ENCODE results near the gene ARHGAP6.
"Not testable (repeated sequence)": the region's sequence is repeated elsewhere in the genome, so short reads cannot be mapped to it uniquely, and the experiment has no call there.

ARHGAP6 gene

DNA sequence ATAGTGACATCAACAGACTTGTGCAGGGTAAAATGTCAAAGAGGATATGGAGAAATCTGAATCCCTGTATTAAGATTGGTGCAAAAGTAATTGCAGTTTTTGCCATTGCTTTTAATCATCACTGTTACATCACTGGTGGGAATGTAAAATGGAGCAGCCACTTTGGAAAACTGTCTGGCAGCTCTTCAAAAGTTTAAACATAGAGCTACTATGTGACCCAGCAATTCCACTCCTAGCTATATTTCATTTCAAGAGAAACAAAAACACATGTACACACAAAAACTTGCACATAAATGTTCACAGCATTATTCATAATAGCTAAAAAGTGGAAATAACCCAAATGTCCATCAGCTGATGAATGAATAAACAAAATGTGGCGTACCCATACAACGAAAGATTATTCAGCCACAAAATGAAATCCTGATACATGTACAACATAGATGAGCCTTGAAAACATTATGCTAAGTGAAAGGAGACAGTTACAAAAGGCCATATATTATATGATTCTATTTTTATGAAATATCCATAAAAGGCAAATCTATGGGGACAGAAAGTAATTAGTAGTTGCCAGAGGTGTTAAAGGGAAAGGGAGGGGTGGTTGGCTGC is 266.1 kb downstream of the ARHGAP6 start:
- DNase-seq (ENCODE audit: low read depth in 3 of 3), result no peak

DNA sequence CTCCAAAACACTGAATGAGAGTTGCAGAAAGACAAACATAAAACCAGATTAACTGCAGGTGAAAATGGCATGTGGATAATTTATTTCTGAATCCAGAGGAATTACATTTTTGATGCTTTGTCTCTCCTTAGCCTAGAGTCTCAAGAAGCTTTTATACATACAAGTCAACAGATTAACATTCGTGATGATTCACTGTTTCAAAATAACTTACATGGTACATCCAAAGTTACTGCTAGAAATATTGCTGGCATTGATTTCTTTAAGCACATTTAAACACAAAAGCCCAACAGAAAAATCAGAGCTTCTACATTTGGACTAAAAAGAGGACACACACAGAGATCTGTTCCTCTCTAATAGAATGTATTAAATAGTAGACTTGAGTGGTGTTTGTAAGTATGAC is 266.9 kb downstream of the ARHGAP6 start:
- DNase-seq (ENCODE audit: low read depth in 3 of 3), result no peak

DNA sequence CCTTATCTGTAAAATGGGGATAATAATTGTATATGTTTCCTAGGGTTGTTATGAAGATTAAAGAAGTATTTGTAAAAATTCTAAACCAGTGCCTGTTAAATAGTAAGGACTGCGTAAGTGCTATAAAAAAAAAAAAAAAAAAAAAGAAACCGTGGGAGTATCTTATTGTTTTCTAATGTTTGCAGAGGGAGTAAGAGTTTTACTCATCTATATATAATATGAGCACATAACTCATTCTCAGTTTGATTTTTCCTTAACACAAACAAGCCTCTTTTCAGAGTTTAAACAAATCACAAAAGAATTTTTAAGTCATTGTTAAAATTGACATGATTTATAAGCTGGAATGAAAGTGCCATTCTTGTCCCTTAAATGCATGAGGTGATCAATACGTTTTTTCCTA is 267.6 kb downstream of the ARHGAP6 start:
- no peak for DNase-seq (ENCODE audit: low read depth in 3 of 3)

DNA sequence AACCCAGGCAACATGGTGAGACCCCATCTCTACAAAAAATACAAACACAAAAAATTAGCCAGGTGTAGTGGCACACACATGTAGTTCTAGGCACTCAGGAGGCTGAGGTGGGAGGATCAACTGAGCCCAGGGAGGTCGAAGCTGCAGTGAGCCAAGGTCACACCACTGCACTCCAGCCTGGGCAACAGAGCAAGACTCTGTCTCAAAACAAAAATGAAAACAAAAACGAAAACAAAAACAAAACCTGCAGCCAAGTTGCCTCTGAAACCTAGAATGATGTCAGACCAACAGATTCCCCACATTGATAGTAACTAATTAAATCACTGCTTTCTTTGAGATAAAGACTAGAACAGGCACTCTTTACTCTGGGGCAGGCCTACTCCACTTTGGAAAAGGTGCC is 268.0 kb downstream of the ARHGAP6 start:
- no peak for DNase-seq (ENCODE audit: low read depth in 3 of 3)

DNA sequence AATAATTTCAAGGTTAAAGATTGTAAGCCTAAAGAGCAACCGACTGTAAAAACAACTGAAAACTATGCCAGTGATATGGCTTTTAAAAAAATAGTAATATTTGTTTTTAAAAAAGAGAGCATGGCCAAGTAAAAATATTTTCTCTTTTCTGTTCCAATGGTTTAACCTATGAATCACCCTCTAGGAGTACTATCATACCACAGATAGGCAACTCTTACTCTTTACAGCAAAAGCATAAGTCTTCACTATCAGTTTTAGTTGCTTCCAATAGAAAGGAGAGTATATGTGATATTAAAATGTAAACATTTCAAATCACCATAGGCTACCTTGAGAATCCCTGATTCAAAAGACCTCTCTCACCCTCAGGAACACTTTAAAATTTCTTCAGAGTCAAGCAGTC is 269.9 kb downstream of the ARHGAP6 start:
- DNase-seq (ENCODE audit: low read depth in 3 of 3), result no peak

DNA sequence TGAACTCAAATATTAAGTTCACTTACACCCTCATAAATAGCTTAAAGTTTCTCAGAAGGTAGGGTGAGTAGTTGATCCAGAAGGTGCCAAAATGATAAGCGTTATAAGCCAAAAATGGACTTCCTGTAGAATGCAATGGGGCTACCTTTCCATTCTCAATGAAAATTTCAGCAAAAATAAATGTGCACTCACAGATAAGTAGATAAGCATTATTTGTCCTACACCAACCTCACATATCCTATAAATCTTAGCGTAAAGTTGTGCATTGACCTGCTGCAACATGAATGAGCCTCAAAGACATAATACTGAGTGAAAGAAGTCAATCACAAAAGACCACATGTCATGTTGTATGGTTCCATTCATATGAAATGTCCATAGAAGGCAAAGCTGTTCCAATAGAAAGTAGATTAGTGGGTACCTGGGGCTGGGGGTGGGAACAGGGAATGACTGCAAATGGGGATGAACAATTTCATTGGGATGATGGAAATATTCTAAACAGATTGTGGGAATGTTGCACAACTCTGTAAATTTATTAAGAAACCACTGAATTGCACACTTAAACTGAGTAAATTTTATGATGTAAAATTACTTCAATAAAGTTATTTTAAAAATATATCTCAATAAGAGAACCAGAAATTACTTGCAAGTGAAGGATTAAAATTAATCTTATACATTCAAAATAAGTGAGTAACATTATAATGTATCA is 271.6 kb downstream of the ARHGAP6 start:
- no peak for DNase-seq (ENCODE audit: low read depth in 3 of 3)

DNA sequence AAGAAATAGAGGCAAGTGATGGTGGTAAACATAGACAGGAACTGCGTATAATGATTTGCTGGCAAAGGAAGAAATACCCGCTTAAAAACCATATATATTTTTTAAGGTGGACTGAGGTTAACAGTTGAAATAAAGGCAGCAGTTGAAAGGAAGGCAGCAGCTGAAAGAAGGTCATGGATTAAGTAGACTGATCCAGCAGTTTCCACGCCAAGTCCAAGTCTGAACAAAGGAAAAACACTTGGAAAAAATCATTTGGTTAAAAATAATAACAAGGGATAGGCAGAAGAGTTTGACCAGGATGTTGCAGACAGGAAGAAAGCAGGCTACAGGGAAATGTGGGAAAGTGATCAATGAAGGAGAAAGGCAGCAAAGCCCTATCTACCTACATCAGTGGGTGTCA is 278.9 kb downstream of the ARHGAP6 start:
- DNase-seq (ENCODE audit: low read depth in 3 of 3), result no peak

DNA sequence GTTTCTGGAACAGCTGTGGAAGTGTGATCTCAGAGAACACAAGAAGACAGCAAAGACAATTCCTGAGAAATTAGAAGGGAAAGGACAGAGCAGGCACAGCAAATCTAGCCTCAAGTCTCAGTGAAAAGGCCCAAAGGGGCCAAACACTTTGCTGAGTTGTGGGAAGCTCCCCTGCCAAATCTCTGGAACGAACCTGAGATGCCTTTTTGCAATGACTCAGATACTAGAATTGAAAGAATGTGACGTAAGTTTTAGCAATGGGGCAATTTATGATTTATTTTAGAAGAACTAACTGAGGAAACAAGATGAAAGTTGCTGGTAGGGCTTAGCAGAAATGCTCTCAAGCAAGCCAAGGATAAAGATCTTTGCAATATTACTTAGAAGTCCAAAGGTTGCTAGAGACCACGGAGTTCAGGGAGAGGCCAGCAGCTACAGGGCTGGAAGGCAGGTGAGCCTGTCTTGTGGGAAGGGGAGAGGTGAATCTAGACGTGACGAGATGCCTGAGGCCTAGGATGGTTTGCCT is 279.7 kb downstream of the ARHGAP6 start:
- DNase-seq (ENCODE audit: low read depth in 3 of 3), result no peak

DNA sequence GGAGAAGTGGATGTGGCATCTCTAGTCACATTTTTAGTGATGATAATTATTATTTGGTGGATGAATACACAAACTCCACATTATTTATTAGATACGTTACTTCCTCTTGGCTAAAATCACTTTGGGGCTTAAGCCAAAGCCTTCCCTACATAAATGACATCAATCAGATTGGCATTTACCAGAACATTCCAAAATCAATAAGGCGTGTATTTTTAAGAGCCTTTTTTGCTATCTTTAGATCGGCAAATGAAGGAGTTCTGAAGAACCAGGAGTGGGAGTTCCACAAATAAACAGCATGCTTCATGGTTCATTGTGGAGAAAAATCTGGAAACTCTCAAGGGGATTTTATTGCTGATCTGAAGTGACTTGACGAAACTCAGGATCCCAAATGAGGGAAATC is 282.8 kb downstream of the ARHGAP6 start:
- DNase-seq (ENCODE audit: low read depth in 3 of 3), result no peak

DNA sequence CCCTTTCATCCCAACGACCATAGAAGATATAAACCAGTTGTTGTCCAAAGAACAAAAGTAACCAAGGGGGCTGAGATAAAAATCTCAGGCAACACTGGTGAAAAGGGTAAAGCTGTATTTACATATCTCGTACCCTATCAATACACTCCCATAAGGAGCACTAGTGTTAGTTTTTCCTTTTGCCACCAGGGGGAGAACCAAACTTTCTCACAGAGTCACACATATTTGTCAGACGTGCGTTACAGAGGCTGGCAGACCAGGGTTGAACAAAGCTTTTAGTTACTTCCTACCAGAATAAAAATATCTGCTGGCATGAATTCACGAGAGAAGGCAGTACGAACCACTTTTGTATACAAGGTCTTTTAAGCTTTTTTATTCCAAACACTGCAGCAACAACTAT is 284.3 kb downstream of the ARHGAP6 start:
- DNase-seq (ENCODE audit: low read depth in 3 of 3), result no peak

DNA sequence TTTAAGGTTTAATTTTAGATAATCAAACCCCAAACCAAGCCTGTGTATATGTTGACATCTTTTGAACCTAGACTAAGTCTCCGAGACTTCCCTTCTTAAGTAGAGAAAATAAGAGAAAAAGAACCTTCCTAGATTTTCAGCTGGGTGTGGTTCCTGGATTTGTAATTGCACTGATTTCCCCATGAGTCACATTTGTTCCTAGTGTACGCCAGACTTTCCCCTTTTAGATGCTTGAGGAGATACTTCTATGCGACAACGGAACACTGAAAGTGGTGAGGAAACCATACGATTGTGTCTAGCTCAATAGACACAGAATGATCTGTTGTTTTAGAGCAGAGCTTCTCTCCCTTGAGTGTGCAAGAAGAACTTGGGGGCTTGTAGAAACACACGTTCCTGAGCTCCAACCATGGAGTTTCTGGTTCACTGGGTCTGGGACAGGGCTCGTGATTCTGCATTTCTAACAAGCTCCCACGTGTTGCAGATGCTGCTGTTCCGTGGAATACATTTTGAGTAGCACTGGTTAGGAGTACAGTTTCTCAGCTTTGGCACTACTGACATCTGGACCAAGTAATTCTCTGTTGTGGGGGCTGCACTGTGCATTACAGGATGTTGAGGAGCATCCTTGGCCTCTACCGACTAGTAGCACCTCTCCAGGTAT is 285.4 kb downstream of the ARHGAP6 start:
- no peak for DNase-seq (ENCODE audit: low read depth in 3 of 3)

DNA sequence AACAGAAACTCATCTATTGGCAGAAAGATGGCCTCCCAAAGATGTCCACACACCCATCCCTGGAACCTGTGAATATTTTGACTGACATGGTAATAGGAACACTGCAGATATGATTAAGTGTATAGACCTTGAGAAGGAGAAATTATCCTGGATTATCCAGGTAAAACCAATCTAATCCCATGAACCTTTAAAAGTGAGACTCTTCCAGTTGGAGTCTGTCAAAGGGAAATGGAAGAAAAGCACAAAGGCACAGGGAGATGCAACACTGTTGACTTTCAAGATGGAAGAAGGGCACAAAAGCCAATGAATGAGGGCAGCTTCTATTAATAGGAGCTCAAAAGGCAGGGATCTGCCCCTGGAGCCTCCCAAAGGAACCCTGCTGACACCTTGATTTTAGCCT is 289.6 kb downstream of the ARHGAP6 start:
- DNase-seq (ENCODE audit: low read depth in 3 of 3), result no peak

DNA sequence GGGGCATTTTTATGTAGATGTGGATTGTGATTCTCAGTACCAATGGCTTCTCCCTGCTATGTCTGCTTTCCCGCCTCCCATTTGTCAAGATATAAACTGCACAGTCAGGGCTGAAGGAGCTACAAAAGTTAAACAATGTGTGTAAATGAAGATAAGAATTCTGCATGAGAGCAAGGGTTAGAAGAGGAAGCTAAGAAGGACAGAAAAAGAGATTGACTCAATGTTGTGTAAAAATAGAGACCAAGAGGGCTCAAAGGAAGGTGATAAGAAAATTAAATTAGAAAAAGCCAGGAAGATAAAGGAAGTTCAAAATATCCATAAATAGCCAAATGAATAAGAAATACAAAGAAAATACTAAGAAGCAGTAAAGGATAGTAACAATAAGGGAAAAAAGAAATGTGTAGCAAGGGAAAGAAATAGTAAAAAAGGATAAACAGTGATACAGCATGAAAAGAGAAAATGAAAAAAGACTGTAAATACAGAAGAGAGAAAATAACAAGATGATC is 290.1 kb downstream of the ARHGAP6 start:
- DNase-seq (ENCODE audit: low read depth in 3 of 3), result no peak

DNA sequence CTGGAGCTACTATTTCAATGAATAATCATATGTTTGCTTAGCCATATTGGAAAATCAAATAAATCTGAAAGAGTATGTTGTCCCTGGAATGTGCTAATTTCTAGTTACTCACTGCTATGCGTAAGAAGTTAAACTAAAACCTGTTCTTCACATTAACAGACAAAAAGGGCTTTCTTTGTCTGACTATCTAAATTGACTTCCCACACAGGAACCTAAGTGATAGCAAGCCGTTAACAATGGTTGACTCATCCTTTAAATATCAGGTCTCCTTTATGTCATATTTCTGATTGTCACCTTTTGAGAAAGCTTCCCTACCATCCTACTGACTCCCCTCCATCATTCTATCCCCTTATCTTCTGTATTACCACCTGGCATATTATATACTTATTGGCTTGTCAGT is 291.1 kb downstream of the ARHGAP6 start:
- DNase-seq (ENCODE audit: low read depth in 3 of 3), result no peak

DNA sequence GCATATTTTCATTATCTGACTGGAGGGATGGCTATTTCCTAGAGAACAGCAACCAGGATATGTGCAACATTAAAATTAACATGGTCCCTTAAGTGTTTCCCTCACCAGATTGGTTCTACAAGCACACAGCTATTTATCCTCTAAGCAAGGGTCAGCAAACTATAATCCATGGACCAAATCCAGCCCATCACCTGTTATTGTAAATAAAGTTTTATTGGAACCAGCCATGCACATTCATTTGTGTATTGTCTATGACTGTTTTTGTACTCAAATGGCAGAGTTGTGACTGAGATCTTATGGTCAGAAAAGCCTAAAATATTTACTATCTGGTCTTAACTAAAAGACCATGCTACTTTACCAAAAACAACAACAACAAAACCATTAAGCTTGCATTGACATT is 294.6 kb downstream of the ARHGAP6 start:
- DNase-seq (ENCODE audit: low read depth in 3 of 3), result no peak

DNA sequence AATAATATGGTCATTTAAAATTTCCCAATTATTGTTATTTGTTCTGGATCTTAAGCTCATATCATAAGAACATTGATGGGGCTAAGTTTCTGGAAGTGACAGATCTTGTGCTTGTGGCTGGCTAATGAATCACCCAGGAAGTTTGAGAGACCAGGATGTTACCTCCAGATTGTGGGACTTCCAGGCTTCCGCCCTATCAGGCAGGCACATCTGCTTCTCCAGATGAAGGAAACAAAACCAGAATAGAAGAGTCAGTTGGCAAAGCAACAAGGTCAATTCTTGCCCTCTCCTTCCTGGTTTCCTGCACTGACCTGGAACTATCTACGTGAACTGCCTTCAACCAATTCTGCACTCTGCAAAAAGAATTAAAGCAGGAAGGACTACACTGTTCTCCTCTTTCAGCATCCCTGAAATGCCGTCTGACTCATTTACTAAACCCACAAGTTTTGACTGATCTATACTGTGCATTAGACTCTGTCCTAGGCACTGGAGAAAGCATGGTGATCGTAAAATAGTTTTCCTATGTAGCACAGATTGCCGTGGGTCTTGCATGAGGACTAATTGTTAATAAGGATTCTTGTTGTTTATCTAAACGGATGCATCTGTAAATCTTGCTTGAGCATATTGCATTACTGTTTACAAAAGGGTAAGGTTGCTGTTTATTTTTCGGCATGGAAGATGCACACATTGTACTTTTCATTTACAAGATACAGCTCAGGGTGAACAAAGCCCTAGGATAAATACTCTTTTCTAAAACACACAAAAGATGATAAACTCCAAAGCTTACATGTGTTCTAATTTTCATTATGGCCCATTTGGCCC is 297.9 kb downstream of the ARHGAP6 start:
- DNase-seq (ENCODE audit: low read depth in 3 of 3), result no peak

DNA sequence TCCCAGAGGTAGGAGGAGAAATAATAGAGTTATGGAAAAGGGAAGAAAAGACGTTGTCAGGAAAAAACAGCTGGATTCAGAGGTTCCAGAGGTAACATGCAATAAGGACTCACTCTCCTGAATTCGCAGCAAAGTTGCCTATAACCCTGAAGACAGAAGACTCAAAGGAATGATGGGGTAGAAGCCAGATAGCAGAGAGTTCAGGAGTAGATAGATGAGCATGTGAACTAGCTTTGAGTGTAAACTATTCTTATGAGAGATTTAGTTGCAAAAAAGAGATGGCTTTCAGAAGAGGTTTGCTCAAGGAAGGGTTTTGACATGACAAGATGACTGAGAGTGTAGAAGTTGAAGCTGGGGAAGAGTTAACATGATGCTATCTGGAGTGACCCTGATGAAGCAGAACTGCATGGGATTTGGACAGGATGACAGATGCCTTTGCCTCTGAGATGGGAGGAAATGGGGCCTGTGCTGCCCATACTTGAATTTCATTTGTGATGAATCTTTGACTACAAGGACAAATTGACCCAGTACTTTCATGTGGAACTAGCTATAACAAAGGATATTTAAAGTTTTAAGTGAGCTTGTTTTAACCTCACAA is 298.6 kb downstream of the ARHGAP6 start:
- no peak for DNase-seq (ENCODE audit: low read depth in 3 of 3)

DNA sequence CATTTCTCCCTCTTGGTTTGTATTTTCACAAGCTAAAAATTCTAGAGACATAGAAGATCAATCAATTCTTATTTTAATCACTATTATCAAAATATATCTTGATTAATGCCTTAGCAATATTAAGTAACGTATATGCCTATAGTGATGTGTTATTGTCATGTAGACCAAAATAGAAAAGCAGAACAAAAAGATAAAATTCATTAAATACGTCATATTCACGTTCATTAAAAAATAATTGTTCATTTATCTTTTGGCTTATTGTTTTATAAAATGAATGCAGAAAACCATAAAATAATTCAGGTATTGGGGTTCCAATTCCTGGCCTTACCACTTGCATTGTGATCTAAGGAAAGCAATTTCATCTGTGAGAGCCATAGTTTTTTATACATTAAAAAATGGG is 300.3 kb downstream of the ARHGAP6 start:
- DNase-seq (ENCODE audit: low read depth in 3 of 3), result no peak

DNA sequence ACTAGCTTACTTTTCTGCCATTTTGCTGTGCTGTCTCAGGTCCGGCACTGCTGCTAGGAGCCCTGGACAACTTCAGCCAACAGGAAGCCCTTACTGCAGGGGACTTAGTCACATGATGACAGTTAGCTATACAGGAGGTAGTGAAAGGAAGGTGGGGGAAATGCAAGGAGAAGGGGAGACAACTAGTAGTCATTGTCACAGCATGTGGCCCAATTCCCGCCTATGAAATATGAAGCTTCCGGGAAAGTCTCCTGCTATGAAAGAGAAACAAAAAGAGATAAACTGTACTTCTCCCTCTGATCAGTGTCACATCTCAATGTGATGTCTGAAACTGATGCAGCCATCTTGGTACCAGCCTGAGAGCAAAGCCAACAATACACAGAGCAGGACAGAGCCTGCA is 300.9 kb downstream of the ARHGAP6 start:
- no peak for DNase-seq (ENCODE audit: low read depth in 3 of 3)

DNA sequence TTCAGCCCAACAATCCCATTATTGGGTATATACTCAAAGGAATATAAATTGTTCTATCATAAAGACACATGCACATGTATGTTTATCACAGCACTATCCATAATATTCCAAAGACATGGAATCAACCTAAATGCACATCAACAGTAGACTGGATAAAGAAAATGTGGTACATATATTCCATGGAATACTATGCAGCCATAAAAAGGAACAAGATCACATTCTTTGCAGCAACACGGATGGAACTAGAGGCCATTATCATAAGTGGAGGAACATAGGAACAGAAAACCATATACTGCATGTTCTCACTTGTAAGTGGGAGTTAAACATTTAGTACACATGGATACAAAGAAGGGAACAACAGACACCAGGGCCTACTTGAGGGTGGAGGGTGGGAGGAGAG is 301.9 kb downstream of the ARHGAP6 start:
- not testable (repeated sequence) for DNase-seq (ENCODE audit: low read depth in 3 of 3)

DNA sequence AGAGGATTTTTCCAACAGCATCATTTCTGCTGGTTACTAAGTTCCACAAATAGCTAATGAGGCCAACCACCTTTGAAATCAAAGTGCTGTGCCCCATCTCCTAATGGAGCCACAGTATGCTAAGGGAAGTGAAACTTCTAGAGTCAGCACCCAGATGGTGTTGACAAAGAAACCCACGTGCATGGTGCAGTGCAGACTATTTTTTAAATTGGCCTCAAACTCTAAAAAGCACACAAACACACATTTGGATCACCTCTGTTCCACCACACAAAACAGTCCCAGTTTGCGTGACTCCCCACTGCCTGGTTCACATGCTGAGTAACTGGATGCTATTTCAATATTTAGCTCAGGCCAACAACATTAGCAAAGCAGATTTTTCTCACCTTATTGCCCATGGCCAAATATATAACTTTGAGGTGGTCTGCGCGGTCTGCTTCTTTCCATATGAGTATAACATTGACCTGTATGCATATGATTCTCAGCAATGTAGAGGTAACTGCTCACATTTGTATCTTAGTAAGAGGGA is 302.6 kb downstream of the ARHGAP6 start:
- DNase-seq (ENCODE audit: low read depth in 3 of 3), result no peak

Data from stimulated activated CD4-positive, alpha-beta T cell treated with anti-CD3 and anti-CD28 coated beads, TNF-alpha, amount 100 ng/mL, for 24 hours (primary cell).